HepG2 (cell line): ENCODE data around the gene SIX5. TPM values are rescaled to one million over a fixed set of nuclear protein-coding genes. Genes with fewer than 3 reads are reported as not detected.
A peak's percentile ranks its signal among the peaks of the same experiment; 100 is the strongest.

Experiments used
- MIER2 ChIP-seq: IDR thresholded peaks from 2 replicates; pipeline ENCODE4 v1.6.1; 2016; ENCODE audit warnings: missing biosample characterization, missing genetic modification reagents
- NAIF1 ChIP-seq: sonication (generic); formaldehyde crosslinking; IDR thresholded peaks from 2 replicates; pipeline ENCODE4 v1.5.0; 2020; ENCODE audit warnings: mild to moderate bottlenecking, missing genetic modification reagents, borderline replicate concordance
- SP5 ChIP-seq: IDR thresholded peaks from 2 replicates; pipeline ENCODE4 v1.6.1; 2016; ENCODE audit warnings: low read depth, borderline replicate concordance
- SPEN ChIP-seq: sonication (generic); formaldehyde crosslinking; IDR thresholded peaks from 2 replicates; pipeline ENCODE4 v1.5.1; 2020; ENCODE audit warnings: low read depth, mild to moderate bottlenecking, missing genetic modification reagents
- TBP ChIP-seq: sonication (generic); formaldehyde crosslinking; IDR thresholded peaks from 2 replicates; pipeline ENCODE4 v1.5.0; 2020; ENCODE audit warnings: missing genetic modification reagents
- ZBTB42 ChIP-seq: sonication (generic); formaldehyde crosslinking; IDR thresholded peaks from 2 replicates; pipeline ENCODE4 v1.5.0; 2020; ENCODE audit warnings: mild to moderate bottlenecking, missing genetic modification reagents
- ZNF274 ChIP-seq: sonication (generic); formaldehyde crosslinking; IDR thresholded peaks from 2 replicates; pipeline ENCODE4 v1.5.1; 2020; ENCODE audit warnings: mild to moderate bottlenecking, missing genetic modification reagents
- ZNF292 ChIP-seq: sonication (generic); formaldehyde crosslinking; IDR thresholded peaks from 2 replicates; pipeline ENCODE4 v1.8.1; 2022; ENCODE audit warnings: mild to moderate bottlenecking, low read depth, missing genetic modification reagents, borderline replicate concordance
- ZNF530 ChIP-seq: sonication (generic); formaldehyde crosslinking; IDR thresholded peaks from 2 replicates; pipeline ENCODE4 v1.5.0; 2020; ENCODE audit warnings: low read depth, mild to moderate bottlenecking, missing genetic modification reagents
- ZNF556 ChIP-seq: sonication (generic); formaldehyde crosslinking; IDR thresholded peaks from 2 replicates; pipeline ENCODE4 v1.4.0; 2020; ENCODE audit warnings: mild to moderate bottlenecking, missing genetic modification reagents, borderline replicate concordance
- ZNF557 ChIP-seq: sonication (generic); formaldehyde crosslinking; IDR thresholded peaks from 2 replicates; pipeline ENCODE4 v1.4.0; 2020; ENCODE audit warnings: missing genetic modification reagents
- polyA plus RNA-seq, 8 experiments: library from polyadenylated mRNA; depleted of rRNA in 3 of 8; stranded (reverse) in 7 of 8; unstranded in 1 of 8; fragments of >200 nt; fragmentation: Illumina TruSeq in 4 of 8; extraction: Trizol in 4 of 8; gene quantifications; 2 replicates each; pipeline versions ENCODE4 v1.2.1 to v1.2.3, GENCODE V29; 2011 to 2016; ENCODE audit warnings: low read depth in 4 of 8, missing spikeins in 1 of 8, mixed read lengths in 1 of 8; ENCODE audit not compliant: insufficient read depth in 1 of 8
- total RNA-seq, 5 experiments: library from RNA; depleted of rRNA; stranded (reverse); fragments of >200 nt; fragmentation: Illumina TruSeq; extraction: Trizol; gene quantifications; 2 replicates each; pipeline ENCODE4 v1.2.3, GENCODE V29; 2016; ENCODE audit warnings: low read depth in 1 of 5
- TF ChIP-seq, protein P1 (sequence below), 2 experiments: fragments of 450-650 bp in 1 of 2; sonication (generic) in 1 of 2; formaldehyde crosslinking; IDR thresholded peaks; 2 replicates each; pipeline versions ENCODE4 v1.5.0 to v1.8.0; 2020 to 2022; ENCODE audit warnings: mild to moderate bottlenecking in 1 of 2, missing genetic modification reagents in 1 of 2
- TF ChIP-seq, protein P2 (sequence below): sonication (generic); formaldehyde crosslinking; IDR thresholded peaks from 2 replicates; pipeline ENCODE4 v1.5.0; 2020; ENCODE audit warnings: mild to moderate bottlenecking, missing genetic modification reagents, borderline replicate concordance
- TF ChIP-seq, protein P3 (sequence below): sonication (generic); formaldehyde crosslinking; IDR thresholded peaks from 2 replicates; pipeline ENCODE4 v1.8.0; 2022; ENCODE audit warnings: missing genetic modification reagents, mild to moderate bottlenecking, borderline replicate concordance
- TF ChIP-seq, protein P4 (sequence below): sonication (generic); formaldehyde crosslinking; IDR thresholded peaks from 2 replicates; pipeline ENCODE4 v1.9.0; 2021; ENCODE audit warnings: missing genetic modification reagents, borderline replicate concordance
- TF ChIP-seq, protein P5 (sequence below): sonication (generic); formaldehyde crosslinking; IDR thresholded peaks from 2 replicates; pipeline ENCODE4 v1.9.0; 2021; ENCODE audit warnings: missing genetic modification reagents, mild to moderate bottlenecking, borderline replicate concordance
- TF ChIP-seq, protein P6 (sequence below): IDR thresholded peaks from 2 replicates; pipeline ENCODE4 v1.6.1; 2016; ENCODE audit warnings: missing compliant biosample characterization, missing genetic modification reagents, borderline replicate concordance

Gene SIX5
- total and polyA plus RNA-seq, 2 of the 13 experiments (the other 11 are each of a cell fraction or from before 2014, with no cell fraction given), result 7.7 to 10.5 TPM

DNA sequence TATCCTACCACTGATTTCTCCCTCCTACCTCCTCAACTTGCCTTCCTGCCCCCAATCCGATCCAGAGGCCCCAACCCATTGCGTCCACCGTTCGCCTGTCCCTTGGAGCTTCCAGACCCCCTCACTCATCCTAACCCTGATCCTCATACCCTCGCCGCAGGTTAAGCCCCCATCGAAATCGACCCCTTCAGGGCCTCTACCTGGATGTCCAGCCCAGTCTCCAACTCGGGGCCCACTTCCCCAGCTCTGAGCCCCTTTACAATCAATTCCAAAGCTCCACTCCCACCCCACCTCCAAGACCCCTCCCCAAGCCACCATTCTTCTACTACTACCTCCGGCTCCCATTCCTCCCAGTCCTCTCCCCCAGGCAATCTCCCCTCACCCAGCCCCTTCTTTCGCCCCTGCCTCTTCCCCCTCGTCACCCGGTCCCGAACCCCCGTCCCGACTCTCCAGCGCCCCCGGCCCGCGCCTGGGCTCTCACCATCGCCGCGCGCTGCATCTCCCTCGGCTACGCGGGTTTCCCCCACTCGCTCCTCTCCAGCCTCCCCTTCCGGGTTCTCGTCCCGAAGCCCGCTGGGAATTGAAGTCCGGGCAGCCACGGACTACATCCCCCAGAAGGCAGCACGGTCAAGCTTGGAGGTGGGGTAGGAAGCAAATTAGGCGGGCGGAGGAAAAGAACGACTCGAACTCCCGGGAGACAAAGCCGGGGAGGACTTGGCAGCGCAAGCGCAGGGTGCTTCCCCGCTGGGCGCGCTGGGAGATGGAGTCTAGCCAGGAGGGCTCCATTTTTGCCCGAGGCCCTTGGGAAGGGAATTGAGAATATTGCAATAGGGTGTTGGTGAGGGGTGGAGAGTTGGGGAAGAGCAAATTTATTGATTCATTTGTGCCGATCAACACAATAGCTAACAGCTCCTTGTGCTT, 38.4 kb downstream of the SIX5 start, which contains the start of gene FBXO46 (continued):
- TF ChIP-seq, protein P1, sequence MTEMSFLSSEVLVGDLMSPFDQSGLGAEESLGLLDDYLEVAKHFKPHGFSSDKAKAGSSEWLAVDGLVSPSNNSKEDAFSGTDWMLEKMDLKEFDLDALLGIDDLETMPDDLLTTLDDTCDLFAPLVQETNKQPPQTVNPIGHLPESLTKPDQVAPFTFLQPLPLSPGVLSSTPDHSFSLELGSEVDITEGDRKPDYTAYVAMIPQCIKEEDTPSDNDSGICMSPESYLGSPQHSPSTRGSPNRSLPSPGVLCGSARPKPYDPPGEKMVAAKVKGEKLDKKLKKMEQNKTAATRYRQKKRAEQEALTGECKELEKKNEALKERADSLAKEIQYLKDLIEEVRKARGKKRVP (CRISPR knock-in tag; IDR thresholded peaks at IDR 0.05), result peak in 1 of 2 experiments; percentile 48; a peak in 1 of 4 replicates
- TF ChIP-seq NAIF1 (CRISPR knock-in tag) (no peak), SP5 (CRISPR knock-in tag) (peak; percentile 22; the same call in 1 of the 2 replicates), ZNF530 (CRISPR knock-in tag) (no peak), ZNF292 (CRISPR knock-in tag) (no peak), ZNF557 (no peak), ZBTB42 (CRISPR knock-in tag) (no peak), TBP (CRISPR knock-in tag) (no peak), ZNF556 (CRISPR knock-in tag) (peak; percentile 85; the same call in 1 of the 2 replicates), ZNF274 (no peak), MIER2 (CRISPR knock-in tag) (no peak), SPEN (peak; percentile 82)
- TF ChIP-seq, protein P2, sequence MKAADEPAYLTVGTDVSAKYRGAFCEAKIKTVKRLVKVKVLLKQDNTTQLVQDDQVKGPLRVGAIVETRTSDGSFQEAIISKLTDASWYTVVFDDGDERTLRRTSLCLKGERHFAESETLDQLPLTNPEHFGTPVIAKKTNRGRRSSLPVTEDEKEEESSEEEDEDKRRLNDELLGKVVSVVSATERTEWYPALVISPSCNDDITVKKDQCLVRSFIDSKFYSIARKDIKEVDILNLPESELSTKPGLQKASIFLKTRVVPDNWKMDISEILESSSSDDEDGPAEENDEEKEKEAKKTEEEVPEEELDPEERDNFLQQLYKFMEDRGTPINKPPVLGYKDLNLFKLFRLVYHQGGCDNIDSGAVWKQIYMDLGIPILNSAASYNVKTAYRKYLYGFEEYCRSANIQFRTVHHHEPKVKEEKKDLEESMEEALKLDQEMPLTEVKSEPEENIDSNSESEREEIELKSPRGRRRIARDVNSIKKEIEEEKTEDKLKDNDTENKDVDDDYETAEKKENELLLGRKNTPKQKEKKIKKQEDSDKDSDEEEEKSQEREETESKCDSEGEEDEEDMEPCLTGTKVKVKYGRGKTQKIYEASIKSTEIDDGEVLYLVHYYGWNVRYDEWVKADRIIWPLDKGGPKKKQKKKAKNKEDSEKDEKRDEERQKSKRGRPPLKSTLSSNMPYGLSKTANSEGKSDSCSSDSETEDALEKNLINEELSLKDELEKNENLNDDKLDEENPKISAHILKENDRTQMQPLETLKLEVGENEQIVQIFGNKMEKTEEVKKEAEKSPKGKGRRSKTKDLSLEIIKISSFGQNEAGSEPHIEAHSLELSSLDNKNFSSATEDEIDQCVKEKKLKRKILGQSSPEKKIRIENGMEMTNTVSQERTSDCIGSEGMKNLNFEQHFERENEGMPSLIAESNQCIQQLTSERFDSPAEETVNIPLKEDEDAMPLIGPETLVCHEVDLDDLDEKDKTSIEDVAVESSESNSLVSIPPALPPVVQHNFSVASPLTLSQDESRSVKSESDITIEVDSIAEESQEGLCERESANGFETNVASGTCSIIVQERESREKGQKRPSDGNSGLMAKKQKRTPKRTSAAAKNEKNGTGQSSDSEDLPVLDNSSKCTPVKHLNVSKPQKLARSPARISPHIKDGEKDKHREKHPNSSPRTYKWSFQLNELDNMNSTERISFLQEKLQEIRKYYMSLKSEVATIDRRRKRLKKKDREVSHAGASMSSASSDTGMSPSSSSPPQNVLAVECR (CRISPR knock-in tag), result peak; percentile 91; the same call in 1 of the 2 replicates
- TF ChIP-seq, protein P3, sequence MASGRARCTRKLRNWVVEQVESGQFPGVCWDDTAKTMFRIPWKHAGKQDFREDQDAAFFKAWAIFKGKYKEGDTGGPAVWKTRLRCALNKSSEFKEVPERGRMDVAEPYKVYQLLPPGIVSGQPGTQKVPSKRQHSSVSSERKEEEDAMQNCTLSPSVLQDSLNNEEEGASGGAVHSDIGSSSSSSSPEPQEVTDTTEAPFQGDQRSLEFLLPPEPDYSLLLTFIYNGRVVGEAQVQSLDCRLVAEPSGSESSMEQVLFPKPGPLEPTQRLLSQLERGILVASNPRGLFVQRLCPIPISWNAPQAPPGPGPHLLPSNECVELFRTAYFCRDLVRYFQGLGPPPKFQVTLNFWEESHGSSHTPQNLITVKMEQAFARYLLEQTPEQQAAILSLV (CRISPR knock-in tag), result no peak
- TF ChIP-seq, protein P4, sequence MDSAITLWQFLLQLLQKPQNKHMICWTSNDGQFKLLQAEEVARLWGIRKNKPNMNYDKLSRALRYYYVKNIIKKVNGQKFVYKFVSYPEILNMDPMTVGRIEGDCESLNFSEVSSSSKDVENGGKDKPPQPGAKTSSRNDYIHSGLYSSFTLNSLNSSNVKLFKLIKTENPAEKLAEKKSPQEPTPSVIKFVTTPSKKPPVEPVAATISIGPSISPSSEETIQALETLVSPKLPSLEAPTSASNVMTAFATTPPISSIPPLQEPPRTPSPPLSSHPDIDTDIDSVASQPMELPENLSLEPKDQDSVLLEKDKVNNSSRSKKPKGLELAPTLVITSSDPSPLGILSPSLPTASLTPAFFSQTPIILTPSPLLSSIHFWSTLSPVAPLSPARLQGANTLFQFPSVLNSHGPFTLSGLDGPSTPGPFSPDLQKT (CRISPR knock-in tag), result no peak
- TF ChIP-seq, protein P5, sequence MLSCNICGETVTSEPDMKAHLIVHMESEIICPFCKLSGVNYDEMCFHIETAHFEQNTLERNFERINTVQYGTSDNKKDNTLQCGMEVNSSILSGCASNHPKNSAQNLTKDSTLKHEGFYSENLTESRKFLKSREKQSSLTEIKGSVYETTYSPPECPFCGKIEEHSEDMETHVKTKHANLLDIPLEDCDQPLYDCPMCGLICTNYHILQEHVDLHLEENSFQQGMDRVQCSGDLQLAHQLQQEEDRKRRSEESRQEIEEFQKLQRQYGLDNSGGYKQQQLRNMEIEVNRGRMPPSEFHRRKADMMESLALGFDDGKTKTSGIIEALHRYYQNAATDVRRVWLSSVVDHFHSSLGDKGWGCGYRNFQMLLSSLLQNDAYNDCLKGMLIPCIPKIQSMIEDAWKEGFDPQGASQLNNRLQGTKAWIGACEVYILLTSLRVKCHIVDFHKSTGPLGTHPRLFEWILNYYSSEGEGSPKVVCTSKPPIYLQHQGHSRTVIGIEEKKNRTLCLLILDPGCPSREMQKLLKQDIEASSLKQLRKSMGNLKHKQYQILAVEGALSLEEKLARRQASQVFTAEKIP (CRISPR knock-in tag), result no peak
- TF ChIP-seq, protein P6, sequence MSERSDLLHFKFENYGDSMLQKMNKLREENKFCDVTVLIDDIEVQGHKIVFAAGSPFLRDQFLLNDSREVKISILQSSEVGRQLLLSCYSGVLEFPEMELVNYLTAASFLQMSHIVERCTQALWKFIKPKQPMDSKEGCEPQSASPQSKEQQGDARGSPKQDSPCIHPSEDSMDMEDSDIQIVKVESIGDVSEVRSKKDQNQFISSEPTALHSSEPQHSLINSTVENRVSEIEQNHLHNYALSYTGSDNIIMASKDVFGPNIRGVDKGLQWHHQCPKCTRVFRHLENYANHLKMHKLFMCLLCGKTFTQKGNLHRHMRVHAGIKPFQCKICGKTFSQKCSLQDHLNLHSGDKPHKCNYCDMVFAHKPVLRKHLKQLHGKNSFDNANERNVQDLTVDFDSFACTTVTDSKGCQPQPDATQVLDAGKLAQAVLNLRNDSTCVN (CRISPR knock-in tag), result no peak
